ENCODE results near the gene INO80D.

The INO80D gene

DNA sequence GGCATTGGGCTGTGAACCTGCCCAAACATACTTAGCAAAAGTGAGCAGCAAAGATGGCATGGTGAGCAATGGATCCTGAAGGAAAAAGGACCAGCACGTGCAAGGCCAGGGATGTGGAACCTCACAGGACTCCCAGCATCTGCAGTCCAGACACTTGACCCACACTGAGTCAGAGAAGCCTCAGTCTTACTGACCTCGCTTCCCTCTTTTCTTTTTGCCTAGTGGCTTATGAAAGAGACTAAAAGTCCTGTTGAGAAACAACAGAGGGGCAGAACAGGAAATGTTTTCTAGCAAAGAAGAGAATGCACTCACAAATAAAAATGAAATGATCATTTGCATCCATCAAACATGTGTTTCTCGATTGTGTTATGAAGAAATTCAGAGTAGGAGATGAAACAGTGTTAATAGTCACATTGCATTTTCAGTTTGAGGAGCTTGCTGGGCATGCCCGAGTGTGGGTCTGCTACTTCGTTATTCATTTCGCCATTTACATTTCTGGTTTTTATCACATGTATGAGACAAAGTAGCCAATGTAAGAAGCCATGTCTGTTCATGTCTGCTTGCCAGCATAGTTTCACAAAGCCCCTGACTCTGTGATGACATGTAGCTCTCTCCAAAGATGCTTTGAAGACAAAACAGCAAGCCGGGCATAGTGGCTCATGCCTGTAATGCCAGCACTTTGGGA lies 118.4 kb downstream of the INO80D start:
- ATAC-seq (ENCODE audit: low read depth) = no peak

DNA sequence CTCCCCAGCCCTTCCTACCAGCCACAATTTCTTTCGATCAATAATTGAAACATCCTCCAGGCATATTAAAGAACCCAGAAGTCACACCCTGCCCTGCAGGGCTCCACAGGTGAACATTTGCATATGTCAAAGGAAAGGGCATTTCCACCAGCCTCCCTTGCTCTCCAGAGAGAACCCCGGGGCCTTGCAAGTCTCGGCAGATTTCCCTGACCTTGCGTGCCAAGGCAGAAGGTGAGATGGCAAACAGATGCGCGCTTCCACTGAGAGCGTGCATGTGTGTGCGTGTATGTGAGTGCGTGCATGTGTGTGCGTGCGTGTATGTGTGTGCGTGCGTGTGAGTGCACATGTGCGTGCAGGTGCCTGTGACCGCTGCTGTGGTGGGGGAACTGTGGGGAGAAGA lies 120.3 kb downstream of the INO80D start:
- Histone ChIP-seq H3K4me3 (ENCODE audit: severe bottlenecking) (no peak overlapping the region), H3K36me3 (ENCODE audit: low read depth) (no peaks in the 10 kb centered on the region), H3K27ac (ENCODE audit: poor library complexity, severe bottlenecking) (no peak overlapping the region), H3K4me1 (ENCODE audit: insufficient read depth, poor library complexity, severe bottlenecking) (no peaks in the 10 kb centered on the region), H3K27me3 (ENCODE audit: insufficient read depth, poor library complexity, severe bottlenecking) (no peaks in the 10 kb centered on the region), H3K9me3 (ENCODE audit: severe bottlenecking) (no peaks in the 10 kb centered on the region)
- TF ChIP-seq, protein P1, sequence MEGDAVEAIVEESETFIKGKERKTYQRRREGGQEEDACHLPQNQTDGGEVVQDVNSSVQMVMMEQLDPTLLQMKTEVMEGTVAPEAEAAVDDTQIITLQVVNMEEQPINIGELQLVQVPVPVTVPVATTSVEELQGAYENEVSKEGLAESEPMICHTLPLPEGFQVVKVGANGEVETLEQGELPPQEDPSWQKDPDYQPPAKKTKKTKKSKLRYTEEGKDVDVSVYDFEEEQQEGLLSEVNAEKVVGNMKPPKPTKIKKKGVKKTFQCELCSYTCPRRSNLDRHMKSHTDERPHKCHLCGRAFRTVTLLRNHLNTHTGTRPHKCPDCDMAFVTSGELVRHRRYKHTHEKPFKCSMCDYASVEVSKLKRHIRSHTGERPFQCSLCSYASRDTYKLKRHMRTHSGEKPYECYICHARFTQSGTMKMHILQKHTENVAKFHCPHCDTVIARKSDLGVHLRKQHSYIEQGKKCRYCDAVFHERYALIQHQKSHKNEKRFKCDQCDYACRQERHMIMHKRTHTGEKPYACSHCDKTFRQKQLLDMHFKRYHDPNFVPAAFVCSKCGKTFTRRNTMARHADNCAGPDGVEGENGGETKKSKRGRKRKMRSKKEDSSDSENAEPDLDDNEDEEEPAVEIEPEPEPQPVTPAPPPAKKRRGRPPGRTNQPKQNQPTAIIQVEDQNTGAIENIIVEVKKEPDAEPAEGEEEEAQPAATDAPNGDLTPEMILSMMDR (IDR thresholded peaks at IDR 0.05; ENCODE audit: poor library complexity, severe bottlenecking) = no peak
- DNase-seq (ENCODE audit: low spot score) (no peak), ATAC-seq (ENCODE audit: low read depth) (peak; percentile 66)

More for the DNA sequence above, 118.4 kb downstream of the INO80D start:
- no peaks in the 10 kb centered on the region for H3K36me3 ChIP-seq (ENCODE audit: low read depth)
- no peak overlapping the region for H3K4me3 ChIP-seq (ENCODE audit: severe bottlenecking)
- H3K27ac ChIP-seq (ENCODE audit: poor library complexity, severe bottlenecking) = no peak overlapping the region
- no peaks in the 10 kb centered on the region for H3K9me3 ChIP-seq (ENCODE audit: severe bottlenecking)
- H3K27me3 ChIP-seq (ENCODE audit: insufficient read depth, poor library complexity, severe bottlenecking) = no peaks in the 10 kb centered on the region
- TF ChIP-seq, protein P1 (IDR thresholded peaks at IDR 0.05; ENCODE audit: poor library complexity, severe bottlenecking) = no peak
- no peaks in the 10 kb centered on the region for H3K4me1 ChIP-seq (ENCODE audit: insufficient read depth, poor library complexity, severe bottlenecking)
- DNase-seq (ENCODE audit: low spot score) = no peak

DNA sequence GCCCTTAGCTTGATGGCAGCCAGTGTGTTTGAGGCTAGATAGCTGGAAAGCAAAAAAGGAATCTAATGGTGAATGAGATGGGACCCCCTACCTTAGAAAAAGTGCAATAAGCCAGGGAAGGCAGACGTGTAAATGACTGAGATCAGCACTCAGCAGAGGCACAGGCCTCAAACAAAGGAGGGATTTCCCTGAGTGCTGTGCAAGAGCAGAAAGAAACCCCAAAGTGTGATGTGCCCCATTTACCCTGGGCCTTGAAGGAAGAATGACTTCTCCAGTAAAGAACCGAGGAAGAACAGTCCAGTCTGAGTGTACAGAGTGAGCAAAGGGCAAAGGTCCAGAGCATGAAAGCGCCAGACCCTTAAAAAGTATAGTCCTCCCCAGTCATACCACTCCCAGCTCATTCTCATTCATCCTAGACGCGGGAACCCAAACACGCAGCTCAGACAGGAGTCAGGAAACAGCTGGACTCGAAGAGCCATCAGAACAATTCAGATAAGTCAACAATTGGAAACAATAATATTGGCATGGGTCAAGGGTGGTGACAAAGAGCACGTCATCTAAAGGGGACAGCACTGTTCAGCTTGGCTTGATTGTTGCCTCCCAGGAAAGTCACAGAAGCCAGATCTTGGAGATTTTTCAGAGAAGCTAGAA lies 121.7 kb downstream of the INO80D start:
- no peak overlapping the region for H3K4me3 ChIP-seq (ENCODE audit: severe bottlenecking)
- H3K27me3 ChIP-seq (ENCODE audit: insufficient read depth, poor library complexity, severe bottlenecking) = no peaks in the 10 kb centered on the region
- H3K36me3 ChIP-seq (ENCODE audit: low read depth) = no peaks in the 10 kb centered on the region
- TF ChIP-seq, protein P1 (IDR thresholded peaks at IDR 0.05; ENCODE audit: poor library complexity, severe bottlenecking) = no peak
- ATAC-seq (ENCODE audit: low read depth) (no peak), DNase-seq (ENCODE audit: low spot score) (no peak)
- H3K4me1 ChIP-seq (ENCODE audit: insufficient read depth, poor library complexity, severe bottlenecking) = no peaks in the 10 kb centered on the region
- H3K9me3 ChIP-seq (ENCODE audit: severe bottlenecking) = no peaks in the 10 kb centered on the region
- H3K27ac ChIP-seq (ENCODE audit: poor library complexity, severe bottlenecking) = no peak overlapping the region

DNA sequence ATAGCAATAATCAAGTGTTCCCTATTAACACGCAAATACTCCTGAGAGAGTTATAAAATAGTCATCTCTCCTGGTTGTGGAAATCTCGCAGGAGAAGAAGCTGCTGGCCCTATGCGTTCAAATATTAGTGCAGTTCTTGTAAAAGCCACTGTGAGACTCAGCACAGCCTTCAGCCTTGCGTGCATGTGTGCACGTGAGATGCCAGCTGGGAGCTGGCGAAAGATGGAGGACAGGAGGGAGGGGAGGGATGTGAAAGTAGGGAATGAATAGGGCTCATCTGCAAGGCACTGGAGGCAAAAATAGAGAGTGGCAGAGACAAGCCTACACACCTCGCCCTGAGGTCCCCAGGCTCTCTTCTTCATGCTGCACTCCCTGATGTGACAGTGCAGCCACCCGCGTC lies 126.5 kb downstream of the INO80D start:
- Histone ChIP-seq H3K36me3 (ENCODE audit: low read depth) (no peaks in the 10 kb centered on the region), H3K27ac (ENCODE audit: poor library complexity, severe bottlenecking) (no peak overlapping the region), H3K4me1 (ENCODE audit: insufficient read depth, poor library complexity, severe bottlenecking) (no peaks in the 10 kb centered on the region), H3K9me3 (ENCODE audit: severe bottlenecking) (no peaks in the 10 kb centered on the region), H3K4me3 (ENCODE audit: severe bottlenecking) (no peak overlapping the region), H3K27me3 (ENCODE audit: insufficient read depth, poor library complexity, severe bottlenecking) (no peaks in the 10 kb centered on the region)
- ATAC-seq (ENCODE audit: low read depth) (no peak), DNase-seq (ENCODE audit: low spot score) (no peak)
- TF ChIP-seq, protein P1 (IDR thresholded peaks at IDR 0.05; ENCODE audit: poor library complexity, severe bottlenecking) = no peak

Data from RWPE2 (cell line).